GM18861 (cell line): ENCODE data around the gene RASGRP4.
"Not testable (repeated sequence)": the region's sequence is repeated elsewhere in the genome, so short reads cannot be mapped to it uniquely, and the experiment has no call there.

Source experiments
- ATAC-seq: cut with Tn5 transposase; IDR thresholded peaks from one replicate; pipeline ENCODE4 v1.9.1; 2021; ENCODE audit not compliant: unreplicated experiment

The RASGRP4 gene

DNA sequence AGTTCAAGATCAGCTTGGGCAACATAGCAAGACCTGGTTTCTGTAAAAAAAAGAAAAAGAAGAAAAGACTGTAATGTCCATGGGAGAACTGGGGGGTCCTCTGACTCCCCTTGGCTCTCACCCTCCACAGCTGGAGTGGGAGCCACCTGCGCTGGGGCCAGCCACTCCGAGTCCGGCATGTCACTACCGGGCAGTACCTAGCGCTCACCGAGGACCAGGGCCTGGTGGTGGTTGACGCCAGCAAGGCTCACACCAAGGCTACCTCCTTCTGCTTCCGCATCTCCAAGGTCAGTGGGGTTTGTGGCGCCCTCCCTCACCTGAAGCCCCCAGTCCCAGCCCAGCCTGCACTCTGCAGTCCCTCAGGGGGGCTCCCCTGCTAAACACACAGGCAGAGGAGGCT lies 22.2 kb upstream of the RASGRP4 start:
- ATAC-seq, result no peak

DNA sequence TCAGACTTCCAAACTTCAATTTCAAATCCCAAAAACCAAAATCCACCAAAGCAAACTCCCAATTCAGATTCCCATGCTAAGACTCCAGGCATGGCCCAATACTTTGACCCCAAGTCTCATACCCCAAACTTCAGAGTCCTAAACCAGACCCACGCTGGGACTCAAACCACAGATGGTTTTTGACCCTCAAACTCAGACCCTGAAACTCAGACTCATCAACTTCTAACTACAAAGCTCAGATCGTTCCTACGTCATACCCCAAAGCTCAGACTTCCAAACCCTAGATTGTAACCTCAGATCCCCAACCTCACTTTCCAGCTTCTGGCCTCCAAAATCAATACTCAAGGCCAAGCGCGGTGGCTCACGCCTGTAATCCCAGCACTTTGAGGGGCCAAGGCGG lies 19.3 kb upstream of the RASGRP4 start:
- ATAC-seq, result no peak

DNA sequence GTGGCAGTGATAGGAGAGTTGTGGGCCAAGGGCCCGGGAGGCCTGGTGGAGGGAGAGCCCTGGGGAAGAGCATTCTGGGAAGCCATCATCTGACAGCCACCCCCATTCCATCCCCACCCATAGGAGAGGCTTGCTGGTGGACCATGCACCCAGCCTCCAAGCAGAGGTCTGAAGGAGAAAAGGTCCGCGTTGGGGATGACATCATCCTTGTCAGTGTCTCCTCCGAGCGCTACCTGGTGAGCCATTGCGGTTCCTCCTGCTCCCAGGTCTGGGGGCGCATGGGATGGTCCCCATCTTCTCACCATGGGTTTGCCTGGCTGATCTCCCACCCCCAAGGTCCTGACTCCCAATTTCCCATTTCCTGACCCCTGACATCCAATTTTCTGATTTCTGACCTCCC lies 18.0 kb upstream of the RASGRP4 start:
- ATAC-seq, result no peak

DNA sequence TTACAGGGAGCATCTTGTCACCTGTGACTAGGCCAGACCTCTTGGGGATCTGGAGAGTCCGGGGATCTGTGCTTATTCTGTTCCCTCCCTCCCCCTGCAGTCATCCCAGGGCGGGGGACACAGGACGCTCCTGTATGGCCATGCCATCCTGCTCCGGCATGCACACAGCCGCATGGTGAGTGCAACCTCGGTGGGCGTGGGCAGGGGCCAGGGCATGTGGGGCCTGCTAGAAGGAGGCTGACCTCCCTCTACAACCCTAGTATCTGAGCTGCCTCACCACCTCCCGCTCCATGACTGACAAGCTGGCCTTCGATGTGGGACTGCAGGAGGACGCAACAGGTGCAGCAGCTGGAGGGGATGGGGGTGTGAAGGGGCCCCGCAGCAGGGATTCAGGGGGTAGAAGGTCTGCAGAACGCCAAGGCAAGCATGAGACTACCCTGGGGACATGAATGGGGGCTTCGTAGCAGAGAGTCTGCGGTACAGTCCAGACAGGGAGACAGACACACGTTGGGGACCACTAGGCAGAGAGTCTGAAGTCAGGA lies 17.5 kb upstream of the RASGRP4 start:
- ATAC-seq, result no peak

DNA sequence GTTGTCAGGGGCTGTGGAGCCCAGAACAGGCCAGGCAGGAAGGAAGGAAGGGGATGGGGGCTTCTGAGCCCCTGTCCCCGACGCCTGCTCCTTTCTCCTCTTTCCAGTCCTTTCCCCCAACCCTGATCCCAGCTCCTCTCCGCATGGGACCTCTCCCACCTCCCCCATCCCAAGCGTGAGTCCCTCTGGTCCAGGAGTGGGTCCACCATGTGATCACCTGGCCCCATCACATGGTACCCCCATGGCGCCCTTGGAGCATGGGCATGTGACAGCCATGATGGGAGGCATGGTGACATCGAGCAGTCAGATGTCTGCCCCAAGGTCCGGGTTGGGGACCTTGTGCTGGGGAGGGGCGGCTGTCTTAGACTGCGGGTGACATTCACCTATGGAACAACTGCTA lies 16.7 kb upstream of the RASGRP4 start:
- ATAC-seq, result no peak

DNA sequence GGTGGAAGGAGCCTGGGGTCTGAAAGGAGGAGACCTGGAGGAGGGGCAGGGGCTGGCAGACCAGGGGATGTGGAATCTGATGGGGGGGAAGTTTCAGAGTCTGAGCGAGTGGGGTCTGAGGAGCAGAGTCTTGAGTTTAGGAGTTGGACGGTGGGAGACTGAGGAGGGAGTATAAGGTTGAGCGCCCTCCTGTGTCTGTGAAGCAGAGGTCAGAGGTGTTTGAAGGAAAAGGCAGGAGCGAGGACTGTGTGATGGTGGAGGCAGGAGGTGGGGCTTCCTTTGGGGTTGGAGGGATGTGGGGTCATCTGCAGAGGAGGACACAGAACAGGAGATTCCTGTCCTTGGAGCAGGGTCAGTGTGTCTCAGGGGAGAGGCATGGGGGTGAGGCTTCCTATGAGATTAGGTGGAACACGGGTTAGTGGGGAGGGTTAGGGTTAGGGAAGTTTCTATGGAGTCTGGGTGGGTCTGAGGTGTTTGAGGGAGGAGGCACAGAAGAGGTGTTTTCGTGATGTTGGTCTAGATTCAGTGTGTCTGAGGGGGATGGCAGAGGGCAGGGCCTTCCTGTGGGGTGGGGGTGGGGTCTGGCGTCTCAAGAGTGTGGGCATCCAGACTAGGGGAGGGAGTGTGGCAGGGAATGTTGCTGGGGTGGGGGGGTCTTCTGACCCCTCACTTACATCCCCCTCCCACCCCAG lies 15.8 kb upstream of the RASGRP4 start:
- no peak for ATAC-seq

DNA sequence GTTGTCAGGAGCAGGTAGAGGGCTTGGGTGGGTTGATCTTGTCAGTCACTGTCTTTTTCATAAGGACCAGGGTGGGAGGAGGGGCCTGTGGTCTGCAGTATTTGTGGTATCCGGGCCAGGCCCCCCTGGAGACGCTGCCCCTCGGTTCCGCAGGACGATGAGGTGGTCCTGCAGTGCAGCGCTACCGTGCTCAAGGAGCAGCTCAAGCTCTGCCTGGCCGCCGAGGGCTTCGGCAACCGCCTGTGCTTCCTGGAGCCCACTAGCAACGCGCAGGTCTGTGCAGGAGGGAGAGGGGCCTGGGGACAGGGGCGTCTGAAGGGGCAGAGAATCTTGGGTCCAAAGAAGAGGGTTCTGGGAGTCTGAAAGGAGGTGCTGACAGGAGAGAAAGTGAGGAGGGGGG lies 14.6 kb upstream of the RASGRP4 start:
- ATAC-seq, result no peak

DNA sequence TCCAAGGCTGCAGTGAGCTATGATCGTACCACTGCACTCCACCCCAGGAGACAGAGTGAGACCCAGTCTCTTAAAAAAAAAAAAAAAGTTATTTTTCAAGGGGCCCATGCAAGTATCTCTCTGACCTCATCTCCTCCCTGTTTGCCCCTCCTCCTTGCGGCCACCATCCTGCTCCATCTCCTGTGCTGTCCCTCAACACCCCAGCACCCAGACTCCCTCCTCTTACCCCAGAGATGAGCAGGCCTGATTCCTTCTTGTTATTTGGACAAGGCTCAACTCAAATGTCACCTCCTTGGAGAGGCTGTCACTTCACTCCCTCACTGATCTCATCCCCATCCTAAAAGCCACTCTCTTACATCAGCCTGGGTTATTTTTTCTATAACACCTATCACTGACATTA lies 11.9 kb upstream of the RASGRP4 start:
- no peak for ATAC-seq

DNA sequence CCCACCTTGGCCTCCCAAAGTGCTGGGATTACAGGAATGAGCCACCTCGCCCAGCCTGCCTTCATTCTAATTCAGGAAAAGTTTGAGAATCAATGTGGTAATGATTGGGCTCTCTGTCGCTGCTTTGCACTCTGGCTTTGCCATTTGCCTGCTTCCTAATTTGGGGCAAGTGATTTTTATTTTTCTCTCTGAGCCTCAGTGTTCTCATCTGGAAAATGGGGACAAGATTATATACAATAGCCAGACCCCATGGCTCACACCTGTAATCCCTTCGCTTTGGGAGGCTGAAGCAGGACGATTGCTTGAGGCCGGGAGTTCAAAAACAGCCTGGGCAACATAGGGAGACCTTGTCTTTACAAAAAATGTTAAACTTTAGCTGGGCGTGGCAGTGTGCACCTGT lies 11.3 kb upstream of the RASGRP4 start:
- ATAC-seq, result no peak

DNA sequence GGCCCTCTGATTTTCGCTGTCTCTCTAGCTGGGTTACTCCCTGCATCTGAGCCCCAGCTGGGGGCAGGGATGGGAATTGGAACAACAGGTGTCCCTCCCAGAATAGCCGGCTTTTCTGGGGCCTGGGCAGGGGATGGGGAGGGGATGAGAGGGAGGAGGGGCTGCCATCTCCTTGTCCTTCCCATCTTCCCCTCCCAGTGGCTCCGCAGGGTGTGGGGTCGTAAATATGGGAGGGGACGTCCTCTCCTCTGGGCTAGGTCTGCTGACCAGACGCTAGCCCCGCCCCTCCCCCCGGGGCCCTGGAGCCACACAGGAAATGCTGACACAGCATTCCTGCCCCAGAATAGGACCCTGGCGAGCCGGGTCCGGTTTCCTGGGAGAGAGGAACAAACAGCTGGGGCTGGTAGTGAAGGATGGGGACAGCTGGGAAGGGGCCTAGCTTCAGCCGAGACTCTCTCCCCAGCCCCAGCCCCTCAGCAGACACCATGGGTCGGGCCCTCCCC lies 8.6 kb upstream of the RASGRP4 start:
- no peak for ATAC-seq

DNA sequence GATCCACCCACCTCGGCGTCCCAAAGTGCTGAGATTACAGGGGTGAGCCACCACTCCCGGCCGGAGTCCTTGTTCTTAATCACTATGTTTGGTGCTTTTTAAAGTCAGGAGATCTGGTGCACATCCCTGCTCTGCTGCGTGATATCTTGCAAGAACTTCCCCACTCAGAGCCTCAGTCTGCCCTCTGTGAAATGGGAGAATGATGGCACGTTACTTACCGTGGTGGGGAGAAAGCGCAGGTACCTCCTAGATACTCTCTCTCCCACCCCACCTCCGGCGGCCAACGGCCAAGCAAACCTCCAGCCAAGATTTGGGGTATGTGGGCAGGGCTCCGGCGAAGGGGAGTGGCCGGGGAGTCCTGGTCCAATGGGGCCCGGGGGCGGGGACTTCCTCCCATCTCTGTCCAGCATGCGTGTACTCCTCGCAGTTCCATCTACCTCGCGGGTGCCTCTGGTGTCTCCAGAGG lies 7.3 kb upstream of the RASGRP4 start, which contains the start of gene RYR1:
Gene RYR1 (plus strand): TSS at position 424 of the 466 bp plus-strand sequence. CDS start 139 bp downstream, outside the sequence.
- ATAC-seq, result no peak

DNA sequence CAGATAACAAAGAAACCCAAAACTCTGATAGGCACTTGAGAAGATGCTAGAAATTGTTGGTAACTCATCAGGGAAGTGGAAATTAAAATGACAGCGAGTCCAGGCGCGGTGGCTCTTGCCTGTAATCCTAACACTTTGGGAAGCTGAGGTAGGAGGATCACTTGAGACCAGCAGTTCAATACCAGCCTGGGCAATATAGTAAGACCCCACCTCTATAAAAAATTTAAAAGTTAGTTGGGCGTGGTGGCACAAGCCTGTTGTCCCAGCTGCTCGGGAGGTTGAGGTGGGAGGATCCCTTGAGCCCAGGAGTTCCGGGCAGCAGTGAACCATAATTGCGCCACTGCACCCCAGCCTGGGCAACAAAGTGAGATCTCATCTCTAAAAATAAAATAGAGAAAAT lies 4.9 kb upstream of the RASGRP4 start:
- no peak for ATAC-seq

DNA sequence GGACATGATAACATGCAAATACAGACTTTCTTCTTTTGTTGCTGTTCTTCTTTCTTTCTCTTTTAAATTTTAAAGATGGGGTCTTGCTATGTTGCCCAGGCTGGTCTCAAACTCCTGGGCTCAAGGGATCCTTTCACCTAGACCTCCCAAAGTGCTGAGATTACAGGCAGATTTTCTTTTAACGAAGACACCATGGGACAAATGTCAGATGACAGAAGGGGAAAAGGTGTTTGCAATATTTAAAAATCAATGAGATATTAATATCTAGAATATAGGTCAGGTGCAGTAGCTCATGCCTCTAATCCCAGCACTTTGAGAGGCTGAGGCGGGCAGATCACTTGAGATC lies 3.8 kb upstream of the RASGRP4 start:
- ATAC-seq, result no peak

DNA sequence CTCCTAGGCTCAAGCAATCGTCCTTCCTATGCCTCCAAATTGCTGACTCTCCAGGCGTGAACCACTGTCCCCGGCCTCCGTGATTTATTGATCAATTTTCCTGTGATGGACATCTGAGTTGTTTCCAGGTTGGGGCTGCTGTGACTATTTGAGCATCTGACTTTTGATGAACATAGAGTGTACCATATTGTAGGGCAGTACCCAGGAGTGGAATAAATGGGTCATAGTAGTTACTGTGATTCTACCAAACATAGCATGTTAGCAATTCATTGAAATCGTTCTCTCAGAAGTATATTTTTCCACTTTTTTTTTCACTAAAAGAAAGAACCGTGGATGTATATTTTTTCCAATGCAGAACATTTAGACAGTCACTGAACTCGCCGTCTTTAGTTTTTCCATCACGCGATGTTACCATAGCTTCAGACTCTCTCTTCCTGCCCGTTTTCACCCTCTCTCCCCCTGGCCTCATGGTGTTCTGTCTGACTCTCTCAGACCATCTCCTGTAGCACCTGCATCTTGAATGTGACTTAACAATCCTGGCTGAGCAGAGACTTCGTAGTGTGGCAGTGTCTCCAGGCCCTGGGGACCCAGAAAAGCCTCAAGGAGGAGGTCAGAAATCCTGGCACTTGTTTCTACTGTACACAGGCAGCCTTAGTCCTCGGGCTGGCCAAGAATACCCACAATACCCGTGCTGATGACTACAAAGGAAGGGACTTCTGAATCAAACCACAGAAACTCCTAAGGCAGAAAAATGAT lies 3.2 kb upstream of the RASGRP4 start:
- no peak for ATAC-seq

DNA sequence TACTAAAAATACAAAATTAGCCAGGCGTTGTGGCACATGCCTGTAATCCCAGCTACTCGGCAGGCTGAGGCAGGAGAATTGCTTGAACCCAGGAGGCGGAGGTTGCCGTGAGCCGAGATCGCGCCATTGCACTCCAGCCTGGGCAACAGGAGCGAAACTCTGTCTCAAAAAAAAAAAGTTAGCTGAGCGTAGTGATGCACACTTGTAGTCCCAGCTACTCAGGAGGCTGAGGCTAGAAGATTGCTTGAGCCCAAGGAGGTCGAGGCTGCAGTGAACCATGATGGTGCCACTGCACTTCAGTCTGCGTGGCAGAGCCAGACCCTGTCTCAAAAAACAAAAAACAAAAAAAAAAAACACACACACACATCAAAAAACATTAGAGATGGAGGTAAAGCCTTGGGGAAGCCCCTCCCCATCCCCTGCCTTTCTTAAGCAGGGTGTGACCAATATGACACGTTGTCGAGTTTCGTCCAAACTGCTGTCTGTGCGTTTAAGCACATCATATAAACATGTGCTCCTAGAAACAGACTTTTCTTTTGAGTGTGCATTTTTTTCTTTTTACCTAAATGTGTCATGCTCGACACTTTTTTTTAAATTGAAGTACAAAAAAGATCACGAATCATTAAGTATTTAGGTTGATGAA lies 1.1 kb upstream of the RASGRP4 start:
- not testable (repeated sequence) for ATAC-seq

DNA sequence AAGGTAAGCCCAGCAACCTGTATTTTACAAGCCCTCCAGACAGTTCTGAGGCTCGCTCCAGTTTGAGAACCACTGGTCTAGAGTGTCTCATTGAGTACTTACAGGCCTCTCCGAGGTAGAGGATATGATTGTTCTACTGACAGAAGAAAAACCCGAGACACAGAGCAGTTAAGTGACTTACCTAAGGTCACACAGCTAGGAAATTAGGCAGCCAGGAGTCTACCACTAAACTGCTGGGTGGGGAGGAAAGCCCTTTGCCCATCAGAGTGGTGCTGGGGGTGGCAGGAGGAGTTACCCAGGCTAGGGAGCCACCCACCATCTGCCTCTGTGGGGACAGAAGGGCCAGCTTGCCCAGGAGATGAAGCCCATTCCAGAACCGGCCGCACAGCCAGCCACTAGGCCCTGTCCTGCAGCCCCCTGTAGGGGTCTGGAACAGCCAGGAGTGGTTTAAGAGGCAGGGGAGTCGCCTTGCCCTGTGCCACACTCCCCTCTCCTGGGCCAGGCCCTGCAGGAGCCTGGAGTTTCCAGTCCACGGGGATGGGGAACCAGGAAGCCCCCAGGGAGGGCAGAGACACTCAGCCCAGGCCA lies 703 bp downstream of the RASGRP4 start:
- ATAC-seq, result no peak

DNA sequence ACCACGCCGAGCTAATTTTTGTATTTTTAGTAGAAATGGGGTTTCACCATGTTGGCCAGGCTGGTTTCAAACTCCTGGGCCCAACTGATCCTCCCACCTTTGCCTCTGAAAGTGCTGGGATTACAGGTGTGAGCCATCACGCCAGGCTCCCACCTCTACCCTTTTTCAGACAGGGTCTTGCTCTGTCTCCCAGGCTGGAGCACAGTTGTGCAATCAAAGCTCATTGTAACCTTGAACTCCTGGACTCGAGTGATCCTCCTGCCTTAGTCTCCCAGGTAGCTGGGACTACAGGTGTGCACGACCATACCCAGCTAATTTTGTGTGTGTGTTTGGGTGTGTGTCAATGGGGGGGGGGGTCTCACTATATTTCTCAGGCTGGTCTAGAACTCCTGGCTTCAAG lies 1.7 kb downstream of the RASGRP4 start:
- ATAC-seq, result no peak

DNA sequence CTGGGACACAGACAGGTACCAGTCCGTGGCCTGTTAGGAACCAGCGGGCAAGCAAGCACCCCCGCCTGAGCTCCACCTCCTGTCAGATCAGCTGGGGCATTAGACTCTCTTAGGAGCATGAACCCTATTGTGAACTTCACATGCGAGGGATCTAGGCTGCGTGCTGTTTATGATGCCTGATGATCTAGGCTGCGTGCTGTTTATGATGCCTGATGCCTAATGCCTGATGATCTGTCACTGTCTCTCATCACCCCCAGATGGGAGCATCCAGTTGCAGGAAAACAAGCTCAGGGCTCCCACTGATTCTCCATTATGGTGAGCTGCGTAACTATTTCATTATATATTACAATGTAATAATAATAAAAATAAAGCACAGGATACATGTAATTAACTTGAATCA lies 3.6 kb downstream of the RASGRP4 start:
- ATAC-seq, result no peak

DNA sequence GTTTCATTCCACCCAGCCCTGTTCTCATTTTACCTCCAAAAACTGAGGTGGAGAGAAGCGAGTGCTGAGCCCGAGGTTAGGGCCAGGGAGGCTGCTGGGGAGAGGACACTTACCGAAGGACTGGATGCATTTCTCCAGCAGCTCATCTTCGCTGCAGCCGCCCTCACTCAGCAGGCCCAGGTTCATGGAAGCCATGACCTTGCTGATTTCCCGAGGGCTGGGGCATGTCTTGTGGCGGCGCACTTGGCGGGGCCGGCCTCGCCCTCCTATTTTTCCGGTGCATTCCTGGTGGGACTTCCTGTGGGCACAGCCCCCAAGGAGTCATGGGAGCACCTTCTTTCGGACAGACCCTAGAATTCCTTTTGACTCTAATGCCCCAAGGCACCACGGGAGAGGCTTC lies 4.2 kb downstream of the RASGRP4 start:
- ATAC-seq, result no peak

DNA sequence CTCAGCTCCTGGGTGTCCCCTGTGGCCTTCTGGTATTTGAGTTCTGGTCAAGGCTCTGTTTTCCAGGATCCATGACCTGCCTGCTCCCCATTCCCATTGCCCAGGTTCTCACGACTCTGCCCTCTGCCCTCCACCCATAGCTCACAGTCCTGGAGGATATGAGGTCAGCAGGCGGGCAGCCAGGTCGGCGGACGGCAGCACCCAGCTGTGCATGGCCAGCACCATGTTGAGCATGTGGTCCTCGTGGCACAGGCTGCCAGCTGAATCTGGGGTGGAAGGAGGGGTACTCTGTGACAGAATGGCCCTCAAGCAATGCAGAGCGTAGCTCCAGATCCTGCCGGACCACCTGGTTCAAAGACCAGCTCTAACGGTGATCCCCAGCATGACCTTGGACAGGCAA lies 5.1 kb downstream of the RASGRP4 start:
- ATAC-seq, result no peak
